Nephron progenitor cell (in vitro differentiated cells): ENCODE measurements around the gene CPA1.
"Not testable (repeated sequence)": the region's sequence is repeated elsewhere in the genome, so short reads cannot be mapped to it uniquely, and the experiment has no call there.

Experiments used
- DNase-seq: peaks from one replicate; pipeline ENCODE4 v3.0.0; 2021
- H3K27ac Mint-ChIP-seq: 2 replicates; pipeline ENCODE4 v1.8.0; 2021; ENCODE audit warnings: mild to moderate bottlenecking, moderate library complexity, mixed read lengths
- H3K27me3 Mint-ChIP-seq: 2 replicates; pipeline ENCODE4 v1.8.0; 2021; ENCODE audit warnings: mild to moderate bottlenecking, low read depth, mixed read lengths; ENCODE audit not compliant: poor library complexity
- H3K36me3 Mint-ChIP-seq: 2 replicates; pipeline ENCODE4 v1.8.0; 2021; ENCODE audit warnings: low read depth, mixed read lengths
- H3K4me1 Mint-ChIP-seq: 2 replicates; pipeline ENCODE4 v1.8.0; 2021; ENCODE audit warnings: mixed read lengths
- H3K4me3 Mint-ChIP-seq: 2 replicates; pipeline ENCODE4 v1.8.0; 2021; ENCODE audit warnings: mild to moderate bottlenecking, moderate library complexity, mixed read lengths
- H3K9me3 Mint-ChIP-seq: 2 replicates; pipeline ENCODE4 v1.8.0; 2021; ENCODE audit warnings: mild to moderate bottlenecking, moderate library complexity, mixed read lengths
- CTCF ChIP-seq: fragments of 200-600 bp; sonication (generic); IDR thresholded peaks from 2 replicates; pipeline ENCODE4 v1.5.0; 2021; ENCODE audit warnings: antibody characterized with exemption

Gene CPA1

GRCh38 chr7:130374507-130374906 lies 5.8 kb upstream of the CPA1 start:
- no peak for TF ChIP-seq CTCF
- Mint-ChIP-seq H3K4me3 (no peak overlapping the region), H3K9me3 (peaks cover 43% of the 10 kb centered on the region), H3K4me1 (peaks cover 66% of the 10 kb centered on the region), H3K27me3 (no peaks in the 10 kb centered on the region), H3K27ac (peak overlapping the region; percentile 100), H3K36me3 (peaks cover 29% of the 10 kb centered on the region)
- DNase-seq = no peak

- Mint-ChIP-seq H3K36me3 (peaks cover 29% of the 10 kb centered on the region), H3K4me1 (peaks cover 71% of the 10 kb centered on the region), H3K9me3 (peaks cover 43% of the 10 kb centered on the region)
- not testable (repeated sequence) for H3K27ac Mint-ChIP-seq, H3K4me3 Mint-ChIP-seq, H3K27me3 Mint-ChIP-seq, DNase-seq
Measured at GRCh38 chr7:130376461-130376860, 3.8 kb upstream of the CPA1 start.

GRCh38 chr7:130377178-130377577 lies 3.1 kb upstream of the CPA1 start:
- Mint-ChIP-seq H3K27me3 (no peaks in the 10 kb centered on the region), H3K36me3 (peaks cover 24% of the 10 kb centered on the region), H3K27ac (no peak overlapping the region), H3K4me1 (peaks cover 72% of the 10 kb centered on the region), H3K4me3 (no peak overlapping the region), H3K9me3 (peaks cover 38% of the 10 kb centered on the region)
- DNase-seq = no peak
- TF ChIP-seq CTCF = no peak

- H3K4me3 Mint-ChIP-seq = peak overlapping the region; percentile 29
- peaks cover 54% of the 10 kb centered on the region for H3K4me1 Mint-ChIP-seq
- DNase-seq = no peak
- no peaks in the 10 kb centered on the region for H3K27me3 Mint-ChIP-seq
- no peak for TF ChIP-seq CTCF
- peaks cover 34% of the 10 kb centered on the region for H3K9me3 Mint-ChIP-seq
- peak overlapping the region; percentile 98 for H3K27ac Mint-ChIP-seq
- H3K36me3 Mint-ChIP-seq = peaks cover 24% of the 10 kb centered on the region
Measured at GRCh38 chr7:130379019-130379418, 1.3 kb upstream of the CPA1 start.

GRCh38 chr7:130379532-130379920 lies 768 bp upstream of the CPA1 start:
- peaks cover 24% of the 10 kb centered on the region for H3K36me3 Mint-ChIP-seq
- H3K27ac Mint-ChIP-seq = peak overlapping the region; percentile 98
- peaks cover 34% of the 10 kb centered on the region for H3K9me3 Mint-ChIP-seq
- H3K4me3 Mint-ChIP-seq = no peak overlapping the region
- no peaks in the 10 kb centered on the region for H3K27me3 Mint-ChIP-seq
- H3K4me1 Mint-ChIP-seq = peaks cover 49% of the 10 kb centered on the region
- no peak for TF ChIP-seq CTCF
- DNase-seq = peak; percentile 19

GRCh38 chr7:130380861-130381455 lies 664 bp downstream of the CPA1 start:
- peak overlapping the region; percentile 98 for H3K27ac Mint-ChIP-seq
- no peak for TF ChIP-seq CTCF

More at GRCh38 chr7:130380861-130381455, 664 bp downstream of the CPA1 start:
- no peaks in the 10 kb centered on the region for H3K27me3 Mint-ChIP-seq
- peaks cover 44% of the 10 kb centered on the region for H3K4me1 Mint-ChIP-seq
- peaks cover 18% of the 10 kb centered on the region for H3K36me3 Mint-ChIP-seq
- H3K9me3 Mint-ChIP-seq = peaks cover 27% of the 10 kb centered on the region
- DNase-seq = no peak
- peak overlapping the region; percentile 66 for H3K4me3 Mint-ChIP-seq
